Hippocampal formation (tissue), 2 donors: Measurements from ENCODE around the gene STMND1.

Source experiments
- DNase-seq, 2 donors: peaks; one replicate each; lab custom pipeline; 2025; lab: John Stamatoyannopoulos, UW

Gene STMND1

DNA sequence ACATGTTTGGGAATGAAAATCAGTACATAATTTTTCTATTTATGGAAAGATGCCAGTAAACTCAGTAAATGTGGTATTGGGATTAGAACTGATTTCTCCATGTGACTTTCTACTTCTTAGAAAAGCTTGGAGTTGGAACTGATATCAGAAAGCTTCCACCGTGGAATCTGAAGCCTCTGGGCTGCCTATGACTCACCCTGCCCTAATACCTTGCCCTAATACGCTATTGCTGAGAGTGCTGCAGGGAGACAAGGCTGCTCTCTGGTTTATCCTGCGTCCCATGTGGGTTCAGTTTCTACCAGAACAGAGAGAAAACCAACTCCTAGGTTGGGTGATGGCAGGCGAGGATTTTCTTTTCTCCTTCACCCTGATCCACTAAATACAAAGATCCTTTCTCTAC is 3.3 kb upstream of the STMND1 start:
- DNase-seq, result no peak

DNA sequence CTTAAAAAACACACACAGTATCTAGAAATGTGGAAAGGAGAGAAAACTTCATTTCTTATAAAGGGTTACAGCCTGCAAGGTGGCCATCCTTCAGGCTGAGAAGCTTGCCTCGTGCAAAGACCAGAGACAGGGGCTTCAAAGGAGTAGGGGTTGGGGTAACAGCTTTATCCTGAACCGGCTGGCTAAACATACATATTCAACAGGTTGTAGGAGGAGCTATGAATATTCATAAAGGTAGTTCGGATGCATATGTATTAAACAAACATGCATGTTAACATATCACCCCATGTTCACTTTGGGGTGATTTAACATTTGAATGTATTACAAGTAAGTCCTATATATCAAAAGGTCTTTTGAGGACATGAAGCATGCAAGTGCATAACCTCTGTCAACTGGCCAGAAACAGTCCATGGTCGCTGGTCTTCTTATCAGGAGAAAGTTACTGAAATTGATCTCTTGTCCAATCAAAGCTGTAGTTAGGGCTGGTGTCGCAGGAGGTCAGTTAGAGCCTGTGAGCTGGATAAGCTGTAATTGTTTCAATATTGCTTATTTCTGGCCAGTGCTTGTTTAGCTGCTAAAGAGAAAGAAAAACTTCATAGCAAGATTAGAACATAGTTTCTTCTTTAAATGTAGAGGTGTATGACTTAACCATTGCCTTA is 2.3 kb upstream of the STMND1 start:
- DNase-seq, result no peak

DNA sequence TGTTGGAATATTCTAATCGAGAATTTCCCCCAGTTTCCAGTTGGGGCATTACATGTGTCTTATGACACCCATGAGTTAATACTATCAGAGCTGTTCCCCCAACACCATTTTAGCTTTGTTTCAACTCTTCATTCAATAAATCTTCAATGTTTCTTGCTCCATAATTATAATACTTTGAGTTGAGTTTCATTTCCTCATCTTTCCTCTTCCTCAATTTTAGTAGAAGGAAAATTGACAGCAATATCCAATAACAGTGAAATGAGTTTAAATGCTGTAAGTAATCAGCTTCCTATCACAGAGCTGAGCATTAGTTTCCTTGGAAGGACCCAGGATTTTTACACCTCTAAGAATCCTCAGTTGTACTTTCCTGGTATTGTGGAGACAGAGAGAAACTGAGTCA is 1.0 kb upstream of the STMND1 start:
- DNase-seq, result no peak

DNA sequence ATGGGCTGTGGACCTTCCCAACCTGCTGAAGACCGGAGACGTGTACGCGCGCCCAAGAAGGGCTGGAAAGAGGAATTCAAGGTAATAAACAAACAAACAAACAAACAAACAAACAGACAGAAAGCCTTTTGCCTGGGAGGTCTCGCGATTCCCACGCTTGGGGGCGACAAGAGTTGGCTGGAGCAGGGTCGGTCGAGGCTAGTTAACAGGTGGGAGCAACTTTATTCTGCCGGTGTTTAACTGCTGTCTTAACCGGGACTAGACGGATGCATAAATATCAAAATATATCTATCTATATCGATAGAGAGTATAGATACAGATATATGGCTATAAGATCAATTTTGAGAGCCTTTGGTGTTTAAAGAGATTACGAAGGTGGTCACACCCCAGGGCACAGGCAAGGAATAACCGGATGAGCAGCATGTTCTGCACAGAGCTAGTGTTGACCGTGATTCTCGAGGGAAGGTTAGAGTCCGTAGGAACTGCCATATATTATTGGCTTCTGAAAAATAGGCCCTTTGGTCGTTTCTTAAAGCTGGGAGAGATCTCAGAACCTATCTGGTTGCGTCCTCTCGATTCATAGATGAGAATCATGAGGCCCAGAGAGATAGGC is 514 bp downstream of the STMND1 start:
- DNase-seq, result no peak

DNA sequence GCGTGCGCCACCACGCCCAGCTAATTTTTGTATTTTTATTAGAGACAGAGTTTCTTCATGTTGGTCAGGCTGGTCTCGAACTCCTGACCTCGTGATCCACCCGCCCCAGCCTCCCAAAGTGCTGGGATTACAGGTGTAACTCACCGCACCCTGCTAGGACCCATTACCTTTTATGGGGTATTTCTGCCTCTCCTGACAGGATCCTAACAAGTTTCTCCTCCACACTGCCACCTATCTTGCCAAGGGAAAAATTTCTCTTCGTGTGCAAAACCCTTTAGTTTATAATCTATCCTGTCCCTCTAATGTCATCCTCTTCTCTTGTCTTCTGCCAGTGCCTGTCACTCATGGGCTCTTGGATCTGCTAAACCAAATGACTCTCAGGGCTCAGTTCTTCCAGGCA is 1.9 kb downstream of the STMND1 start:
- no peak for DNase-seq

DNA sequence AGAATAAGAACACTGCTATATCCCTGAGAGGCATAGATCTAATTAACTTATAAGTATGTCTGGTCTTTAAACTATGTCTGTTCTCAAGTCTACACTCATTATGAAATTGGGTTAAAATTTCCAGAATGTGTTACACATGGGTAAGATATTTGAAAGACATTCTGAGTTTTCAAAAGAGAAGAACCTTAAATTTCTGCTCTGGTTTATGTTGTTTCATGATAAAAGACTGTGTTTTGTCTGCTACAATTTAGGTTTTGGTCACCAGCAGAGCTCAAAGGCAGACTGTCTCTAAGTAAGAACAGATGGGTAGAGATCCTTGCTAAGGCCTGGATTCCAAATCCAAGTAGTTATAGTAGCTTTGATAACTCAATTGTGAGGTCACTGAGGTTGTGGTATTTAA is 6.0 kb downstream of the STMND1 start:
- DNase-seq, result no peak

DNA sequence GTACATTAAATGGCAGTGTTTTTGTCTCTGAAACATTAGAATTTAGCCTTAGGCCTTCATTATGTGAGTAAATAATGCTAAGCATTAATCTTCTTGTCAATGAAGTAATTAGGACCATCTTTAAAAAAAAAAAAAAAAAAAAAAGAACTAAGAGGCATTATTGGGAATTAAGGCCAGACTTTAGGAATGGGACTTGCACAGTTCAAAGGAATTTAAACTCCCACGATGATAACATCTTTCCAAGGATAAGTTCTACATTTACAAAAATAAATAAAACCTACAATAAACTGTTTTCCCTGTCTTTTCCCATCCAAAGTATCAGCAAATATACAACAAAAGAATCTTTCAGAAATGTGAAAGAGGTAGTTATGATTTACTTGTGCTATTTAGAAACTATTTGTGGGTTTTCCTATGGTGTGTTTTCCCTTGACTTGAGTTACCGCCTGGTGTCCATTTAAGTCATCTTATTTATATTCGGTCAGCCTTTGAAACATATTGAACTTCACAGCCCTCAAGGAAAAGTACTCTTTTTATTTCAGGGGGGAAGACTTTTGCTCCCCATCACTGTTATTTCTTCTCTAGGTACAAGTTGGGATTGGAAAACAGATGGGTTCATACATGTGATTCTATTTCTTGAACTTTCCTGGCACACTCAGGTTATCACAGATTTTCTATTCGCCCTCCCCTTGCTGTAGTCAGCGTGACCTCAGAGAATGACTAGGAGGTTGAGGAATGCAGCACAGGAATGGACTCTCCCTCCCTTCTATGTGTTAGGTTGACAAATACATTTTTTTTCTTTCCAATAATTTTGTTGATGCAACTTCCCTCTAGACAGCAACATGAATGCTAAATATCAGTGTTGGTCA is 13.6 kb downstream of the STMND1 start:
- DNase-seq, result no peak

DNA sequence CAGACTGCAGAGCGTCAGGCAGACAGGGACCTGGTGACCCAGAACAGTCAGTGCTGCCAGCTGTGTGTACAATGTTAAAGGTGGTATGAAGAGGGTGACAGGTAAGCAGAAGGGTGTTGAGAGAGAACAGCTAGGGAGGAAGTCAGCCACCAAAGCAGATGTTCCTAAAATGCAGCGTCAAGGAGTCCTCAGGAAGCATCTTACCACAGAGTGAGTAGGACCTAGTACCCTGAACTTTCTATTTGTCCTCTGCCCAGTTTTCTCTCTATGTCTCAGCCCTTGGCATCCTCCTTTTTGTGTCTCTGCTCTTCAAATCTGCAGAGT is 14.2 kb downstream of the STMND1 start:
- no peak for DNase-seq

DNA sequence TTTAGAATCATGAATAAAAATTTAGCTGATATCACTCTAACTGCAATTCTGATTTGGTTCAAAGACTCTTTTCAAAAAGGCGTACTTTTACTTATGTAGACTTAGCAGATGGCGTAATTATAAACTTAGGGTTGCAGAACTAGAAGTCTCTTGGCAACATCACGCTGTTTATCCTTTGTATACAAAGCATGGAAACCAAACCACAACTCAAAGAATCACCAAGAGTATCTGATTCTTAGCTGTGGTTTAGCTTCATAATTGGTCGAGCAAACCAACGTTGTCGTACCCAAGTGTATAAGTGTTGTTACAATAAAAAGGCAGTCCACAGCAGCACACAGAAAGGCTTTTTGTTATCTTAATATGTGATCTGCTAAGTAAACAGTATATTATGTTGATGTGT is 18.2 kb downstream of the STMND1 start:
- DNase-seq, result no peak

DNA sequence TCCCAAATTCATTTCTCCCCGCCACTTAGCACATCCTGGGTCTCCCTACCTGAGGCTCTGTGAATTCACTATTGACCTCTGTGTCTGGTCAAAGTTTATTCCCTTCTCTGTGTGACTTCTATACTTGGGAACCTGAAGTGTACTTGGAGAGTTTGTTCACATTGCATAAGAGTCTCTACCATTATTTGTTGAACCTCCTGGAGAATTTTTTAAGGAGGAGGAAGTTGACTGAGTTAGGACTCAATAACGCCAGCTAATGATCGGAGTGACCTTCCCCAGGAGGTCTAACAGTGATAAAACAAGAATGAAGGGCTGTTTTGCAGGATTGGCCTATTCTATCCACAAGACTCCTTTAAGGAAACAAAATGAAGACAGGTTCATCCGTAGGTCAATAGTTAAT is 23.6 kb downstream of the STMND1 start:
- DNase-seq, result no peak

DNA sequence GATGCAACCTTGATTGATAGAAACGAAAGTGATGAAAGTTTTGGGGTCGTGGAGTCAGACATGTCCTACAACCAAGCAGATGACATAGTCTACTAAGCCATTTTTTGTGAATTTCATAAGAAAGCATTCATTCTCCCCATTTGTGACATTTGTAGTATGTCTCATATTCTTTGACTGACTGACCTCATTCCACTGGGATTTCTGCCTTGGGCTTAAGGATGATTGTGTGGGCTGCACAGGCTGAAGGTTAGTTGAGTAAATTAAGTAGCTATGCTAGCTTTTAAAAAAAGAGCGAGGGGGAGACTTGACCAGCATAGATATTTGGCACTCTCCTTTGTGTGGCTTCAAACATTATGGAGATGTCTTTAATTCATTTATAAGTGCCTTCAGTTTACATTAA is 28.9 kb downstream of the STMND1 start:
- DNase-seq, result no peak

DNA sequence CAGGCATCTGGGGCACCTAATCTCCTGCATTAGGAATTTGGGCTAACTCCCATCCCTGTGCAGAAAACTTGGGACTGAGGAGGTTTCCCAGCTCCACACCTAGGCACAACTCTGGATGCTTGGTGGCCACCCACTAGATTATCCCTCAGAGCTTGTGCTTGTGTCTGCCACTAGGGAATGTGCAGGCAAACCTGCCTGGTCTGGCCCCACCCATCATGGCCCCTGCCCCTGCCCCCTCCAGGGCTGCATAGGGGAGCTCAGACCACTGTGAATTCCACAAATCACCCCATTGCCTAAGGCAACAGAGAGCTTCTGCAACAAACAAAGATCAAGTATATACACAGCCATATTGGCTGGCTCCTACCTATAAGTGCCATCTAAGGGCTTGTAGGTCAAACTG is 31.1 kb downstream of the STMND1 start:
- DNase-seq, result no peak

DNA sequence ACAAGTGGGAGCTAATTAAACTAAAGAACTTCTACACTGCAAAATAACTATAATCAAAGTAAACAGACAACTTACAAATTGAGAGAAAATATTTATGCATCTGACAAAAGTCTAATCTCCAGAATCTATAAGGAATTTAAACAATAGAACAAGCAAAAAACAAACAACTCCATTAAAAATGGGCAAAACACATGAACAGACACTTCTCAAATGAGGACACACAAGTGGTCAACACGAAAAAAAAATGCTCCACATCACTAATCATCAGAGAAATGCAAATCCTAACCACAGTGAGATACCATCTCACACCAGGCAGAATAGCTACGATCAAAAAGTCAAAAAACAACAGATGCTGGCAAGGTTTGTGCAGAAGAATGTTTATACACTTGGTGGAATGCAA is 36.2 kb downstream of the STMND1 start:
- DNase-seq, result no peak

DNA sequence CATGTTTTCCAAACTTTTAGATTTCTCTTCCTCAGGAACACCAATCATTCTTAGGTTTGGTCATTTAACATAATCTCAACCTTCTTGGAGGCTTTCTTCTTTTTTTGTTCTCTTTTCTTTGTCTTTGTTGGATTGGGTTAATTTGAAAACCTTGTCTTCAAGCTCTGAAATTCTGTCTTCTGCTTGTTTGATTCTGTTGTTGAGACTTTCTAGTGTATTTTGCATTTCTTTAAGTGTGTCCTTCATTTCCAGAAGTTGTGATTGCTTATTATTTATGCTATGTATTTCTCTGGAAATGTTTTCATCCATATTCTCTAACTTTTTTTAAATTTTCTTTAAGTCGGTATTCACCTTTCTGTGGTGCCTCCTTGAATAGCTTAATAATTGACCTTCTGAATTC is 42.2 kb downstream of the STMND1 start:
- DNase-seq, result no peak

DNA sequence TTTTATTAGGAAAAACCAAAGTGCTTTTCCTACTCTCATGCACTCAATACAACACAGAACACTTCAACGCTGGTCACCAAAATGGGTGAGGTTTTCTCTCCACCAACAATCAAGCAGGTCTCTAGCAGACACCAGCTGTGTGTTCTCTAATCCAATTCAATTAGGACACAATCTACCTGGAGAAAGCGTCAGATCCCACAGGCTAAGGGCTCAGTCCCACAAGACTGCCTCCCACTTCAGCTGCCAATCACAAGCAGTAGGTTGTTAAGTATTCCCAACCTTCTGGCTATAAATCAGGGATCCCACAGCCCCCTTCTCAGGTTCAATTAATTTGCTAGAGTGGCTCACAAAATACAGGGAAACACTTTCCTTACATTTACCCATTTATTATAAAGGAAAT is 47.7 kb downstream of the STMND1 start:
- no peak for DNase-seq

DNA sequence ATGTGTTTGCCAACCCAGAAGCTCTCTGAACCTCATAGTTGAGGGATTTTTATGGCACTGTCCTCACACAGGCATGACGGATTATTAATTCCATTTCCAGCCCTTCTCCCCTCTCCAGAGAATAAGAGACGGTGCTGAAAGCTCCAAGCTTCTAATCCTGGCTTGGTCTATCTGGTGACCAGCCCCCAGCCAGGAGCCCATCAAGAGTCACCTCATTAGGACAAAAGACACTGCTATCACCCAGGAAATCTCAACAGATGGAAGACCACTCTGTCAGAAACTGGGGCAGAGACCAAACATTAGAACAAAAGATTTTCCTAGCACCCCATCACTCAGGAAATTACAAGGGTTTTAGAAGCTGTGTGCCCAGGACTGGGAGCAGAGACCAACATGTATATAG is 48.2 kb downstream of the STMND1 start:
- DNase-seq, result no peak

DNA sequence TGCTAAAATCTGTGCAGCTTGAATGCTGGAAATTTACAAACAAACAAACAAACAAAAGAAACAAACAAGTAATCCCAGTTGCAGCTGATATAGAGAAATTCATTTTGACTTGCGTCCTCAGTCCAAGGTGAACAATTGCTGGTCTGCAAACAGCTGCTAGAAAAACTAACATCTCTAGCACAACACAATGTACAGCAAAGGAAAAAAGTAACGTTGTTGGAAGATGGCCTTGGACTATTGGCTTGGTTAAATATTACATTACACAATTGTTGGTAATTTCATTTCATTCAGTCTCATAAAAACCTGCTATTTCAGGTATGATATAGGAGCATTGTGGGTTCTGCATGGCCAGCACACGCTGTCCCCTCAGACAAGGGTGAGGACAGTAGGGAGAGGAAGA is 50.0 kb downstream of the STMND1 start:
- no peak for DNase-seq

DNA sequence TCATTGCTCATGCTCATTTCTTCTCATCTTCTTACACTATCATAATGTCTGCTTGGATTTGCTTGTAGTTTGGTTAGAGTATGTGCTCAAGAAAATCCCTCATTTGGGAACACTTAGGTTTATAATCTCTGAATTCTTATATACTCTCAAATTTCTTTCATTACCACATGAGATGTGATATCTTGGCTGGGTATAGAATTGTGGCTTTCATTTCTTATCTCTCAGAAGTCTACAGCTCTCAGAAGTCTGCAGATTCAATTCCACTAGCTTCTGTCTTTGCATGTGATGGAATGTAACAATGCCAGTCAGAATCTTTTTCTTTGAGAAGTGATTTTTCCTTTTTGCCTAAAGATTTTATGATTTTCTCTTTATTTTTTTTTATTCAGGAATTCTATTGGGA is 50.9 kb downstream of the STMND1 start:
- DNase-seq, result no peak

DNA sequence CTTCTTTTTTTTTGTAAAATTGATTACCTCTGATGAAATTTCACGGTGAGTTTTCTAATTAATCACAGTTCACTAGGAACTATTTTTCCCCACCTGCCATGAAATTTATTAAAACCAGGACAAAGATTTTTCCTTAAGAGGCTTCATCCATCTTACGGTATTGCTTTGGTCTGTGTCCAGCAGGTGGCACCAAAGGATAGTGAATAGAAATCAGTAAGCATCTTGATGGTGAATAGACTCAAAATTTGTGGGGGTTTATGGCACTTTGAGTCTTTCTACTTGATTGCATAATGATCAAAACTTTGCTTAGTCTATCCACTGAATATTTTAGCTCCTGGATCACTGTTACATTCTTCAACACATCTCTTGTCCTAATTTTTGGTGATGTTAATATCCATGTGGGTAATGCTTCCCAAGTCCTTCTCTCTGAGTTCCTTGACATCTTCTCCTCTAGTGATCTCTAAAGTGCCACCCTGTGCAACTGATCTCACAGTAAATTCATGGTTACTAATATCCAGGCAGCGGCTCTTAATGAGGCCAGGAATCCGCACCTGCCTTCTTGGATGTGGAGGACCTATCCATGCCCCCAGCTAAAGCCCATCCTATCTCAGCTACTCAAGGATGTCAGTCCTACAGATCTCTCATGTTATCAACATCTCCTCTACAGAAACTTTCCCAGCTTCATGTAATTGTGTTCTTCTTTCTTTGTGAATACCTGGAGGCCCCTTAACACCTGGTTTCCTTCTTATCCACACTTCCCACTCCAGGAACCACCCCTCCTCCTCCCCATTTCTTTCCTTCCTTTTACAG is 54.5 kb downstream of the STMND1 start:
- DNase-seq, result peak; percentile 22 to 70

DNA sequence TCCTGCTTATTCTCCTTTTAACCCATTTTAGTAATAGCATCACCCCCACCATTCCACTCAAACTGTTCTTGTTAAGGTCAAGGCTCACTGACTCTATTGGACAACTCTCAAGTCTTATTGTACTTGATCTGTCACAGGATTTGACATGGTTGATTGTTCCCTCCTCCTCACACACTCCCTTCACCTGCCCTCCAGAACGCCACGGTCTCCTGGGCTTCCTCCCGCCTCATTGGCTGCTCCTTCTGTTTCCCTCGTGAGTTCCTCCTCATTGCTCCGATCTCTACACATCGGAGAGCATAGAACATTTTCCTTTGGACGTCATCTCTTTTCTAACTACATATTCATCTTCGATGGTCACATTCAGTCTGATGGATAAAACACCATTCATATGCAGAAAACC is 55.1 kb downstream of the STMND1 start:
- no peak for DNase-seq

DNA sequence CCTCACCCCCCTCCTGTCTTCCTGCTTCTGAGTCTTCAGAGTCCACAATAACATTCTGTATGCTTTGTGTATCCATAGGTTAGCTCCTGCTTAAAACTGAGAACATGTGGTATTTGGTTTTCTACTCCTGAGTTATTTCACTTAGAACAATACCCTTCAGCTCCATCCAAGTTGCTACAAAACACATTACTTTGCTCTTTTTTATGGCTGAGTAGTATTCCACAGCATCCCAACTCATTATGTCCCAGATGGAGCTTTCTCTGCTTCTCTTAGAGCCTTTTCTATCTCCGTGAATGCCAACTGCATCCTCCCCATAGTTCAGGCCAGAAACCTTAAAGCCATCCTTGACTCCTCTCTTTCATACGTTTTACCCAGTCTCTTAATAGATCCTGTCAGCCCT is 55.8 kb downstream of the STMND1 start:
- no peak for DNase-seq

DNA sequence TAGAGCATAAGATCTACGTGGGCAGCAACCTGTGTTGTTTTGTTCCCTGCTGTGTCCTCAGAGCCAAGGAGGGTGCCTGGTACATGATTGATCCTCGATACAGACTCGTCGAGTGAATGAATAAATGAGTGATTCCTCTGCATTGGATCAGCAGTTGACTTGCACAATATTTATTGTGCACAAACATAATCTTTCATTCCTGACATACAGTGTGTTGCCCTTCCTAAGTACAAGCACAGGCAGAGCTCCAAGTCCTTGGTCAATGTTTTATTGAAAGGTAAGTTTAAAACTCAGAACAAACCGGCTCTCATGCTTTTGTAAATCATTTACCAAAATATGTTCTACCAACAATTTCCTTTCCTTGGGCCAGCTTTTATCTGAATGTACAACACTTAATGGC is 57.4 kb downstream of the STMND1 start:
- no peak for DNase-seq

DNA sequence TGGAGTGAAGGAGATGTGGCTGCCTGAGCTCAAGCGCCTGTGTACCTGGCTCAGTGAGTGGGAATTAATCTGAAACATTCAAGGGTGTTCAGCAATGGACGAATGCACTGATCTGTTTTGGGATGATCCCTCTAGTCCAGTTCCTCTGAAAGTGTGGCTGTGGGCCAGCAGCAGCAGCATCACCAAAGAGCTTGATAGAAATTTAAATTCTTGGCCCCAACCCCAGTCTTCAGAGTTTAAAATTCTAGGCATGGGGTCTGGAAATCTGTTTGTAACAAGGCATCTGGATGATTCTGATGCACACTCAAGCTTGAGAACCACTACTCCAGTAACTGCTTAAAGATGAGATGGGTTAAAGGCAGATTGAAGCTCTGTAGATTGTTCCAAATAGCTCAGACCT is 59.2 kb downstream of the STMND1 start:
- no peak for DNase-seq
